ENCODE data around the gene UPK3BL1.
"Not testable (repeated sequence)": the region's sequence is repeated elsewhere in the genome, so short reads cannot be mapped to it uniquely, and the experiment has no call there.

DNA sequence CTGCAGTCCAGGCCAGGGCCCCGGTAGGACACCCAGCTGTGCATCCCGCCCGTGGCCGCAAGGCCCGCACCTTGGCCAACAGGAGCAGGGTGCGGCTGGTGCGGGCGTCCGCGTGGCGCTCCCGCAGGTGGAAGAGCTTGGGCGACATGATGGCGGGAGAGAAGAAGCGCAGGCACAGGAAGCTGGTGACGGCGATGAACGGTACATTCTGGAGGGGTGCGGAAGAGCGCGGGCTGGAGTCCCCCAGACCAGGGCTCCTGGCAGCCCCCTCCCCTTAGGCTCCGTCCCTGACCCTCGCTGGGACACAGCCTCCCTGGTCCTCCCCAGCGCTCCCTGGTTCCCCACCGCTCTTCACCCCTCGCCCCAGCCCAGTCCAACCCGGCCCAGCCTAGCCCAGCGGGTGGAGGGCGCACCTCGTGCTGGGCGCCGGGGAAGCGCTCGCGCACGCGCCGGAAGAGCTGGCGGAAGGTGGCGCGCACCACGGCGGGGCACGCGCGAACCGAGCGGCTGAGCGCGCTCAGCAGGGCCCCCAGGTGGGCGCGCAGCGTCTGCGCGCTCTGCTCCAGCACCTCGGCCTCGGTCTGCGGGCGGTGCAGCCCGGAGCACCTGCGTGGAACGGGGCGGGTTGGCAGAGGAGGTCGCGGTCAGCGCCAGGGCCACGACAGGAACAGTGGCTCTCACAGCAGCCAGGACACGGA is 48.8 kb downstream of the UPK3BL1 start:
- TF ChIP-seq POLR2A (IDR thresholded peaks at IDR 0.05; ENCODE audit: low read length); GATA1 (IDR thresholded peaks at IDR 0.05; ENCODE audit: low read depth, low read length): not testable (repeated sequence)

Measured in erythroblast (primary cell).